HG02678 (cell line): ENCODE measurements around the gene STAC3.

Source experiments
- ATAC-seq: cut with Tn5 transposase; IDR thresholded peaks from one replicate; pipeline ENCODE4 v1.9.1; 2021; ENCODE audit warnings: mild to moderate bottlenecking, moderate library complexity; ENCODE audit not compliant: unreplicated experiment

The STAC3 gene

DNA sequence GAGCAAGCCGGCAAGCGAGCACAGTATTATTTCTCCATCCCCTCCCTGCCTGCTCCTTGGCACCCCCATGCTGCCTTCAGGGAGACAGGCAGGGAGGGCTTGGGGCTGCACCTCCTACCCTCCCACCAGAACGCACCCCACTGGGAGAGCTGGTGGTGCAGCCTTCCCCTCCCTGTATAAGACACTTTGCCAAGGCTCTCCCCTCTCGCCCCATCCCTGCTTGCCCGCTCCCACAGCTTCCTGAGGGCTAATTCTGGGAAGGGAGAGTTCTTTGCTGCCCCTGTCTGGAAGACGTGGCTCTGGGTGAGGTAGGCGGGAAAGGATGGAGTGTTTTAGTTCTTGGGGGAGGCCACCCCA, 38.3 kb downstream of the STAC3 start:
- no peak for ATAC-seq

GRCh38 chr12:57211791-57212700, 38.9 kb downstream of the STAC3 start:
- no peak for ATAC-seq

- no peak for ATAC-seq
Observed at GRCh38 chr12:57210926-57211692, 39.9 kb downstream of the STAC3 start.

DNA sequence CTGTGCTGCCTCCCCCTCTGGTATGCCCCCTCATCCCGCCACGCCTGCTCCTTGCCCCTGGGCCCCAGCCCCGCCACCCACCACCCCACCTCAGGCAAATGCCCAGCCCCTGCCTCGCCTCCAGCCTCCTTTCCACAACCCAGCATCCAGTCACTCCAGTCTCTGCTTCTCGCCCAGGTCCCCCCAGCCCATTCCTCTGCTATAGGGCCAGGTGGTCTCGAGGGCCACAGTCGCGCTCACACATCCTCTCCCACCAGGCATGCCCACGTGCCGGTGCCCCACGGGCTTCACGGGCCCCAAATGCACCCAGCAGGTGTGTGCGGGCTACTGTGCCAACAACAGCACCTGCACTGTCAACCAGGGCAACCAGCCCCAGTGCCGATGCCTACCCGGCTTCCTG, 40.5 kb downstream of the STAC3 start:
- ATAC-seq: no peak

- ATAC-seq: no peak
Observed at GRCh38 chr12:57209916-57210315, 41.1 kb downstream of the STAC3 start.

DNA sequence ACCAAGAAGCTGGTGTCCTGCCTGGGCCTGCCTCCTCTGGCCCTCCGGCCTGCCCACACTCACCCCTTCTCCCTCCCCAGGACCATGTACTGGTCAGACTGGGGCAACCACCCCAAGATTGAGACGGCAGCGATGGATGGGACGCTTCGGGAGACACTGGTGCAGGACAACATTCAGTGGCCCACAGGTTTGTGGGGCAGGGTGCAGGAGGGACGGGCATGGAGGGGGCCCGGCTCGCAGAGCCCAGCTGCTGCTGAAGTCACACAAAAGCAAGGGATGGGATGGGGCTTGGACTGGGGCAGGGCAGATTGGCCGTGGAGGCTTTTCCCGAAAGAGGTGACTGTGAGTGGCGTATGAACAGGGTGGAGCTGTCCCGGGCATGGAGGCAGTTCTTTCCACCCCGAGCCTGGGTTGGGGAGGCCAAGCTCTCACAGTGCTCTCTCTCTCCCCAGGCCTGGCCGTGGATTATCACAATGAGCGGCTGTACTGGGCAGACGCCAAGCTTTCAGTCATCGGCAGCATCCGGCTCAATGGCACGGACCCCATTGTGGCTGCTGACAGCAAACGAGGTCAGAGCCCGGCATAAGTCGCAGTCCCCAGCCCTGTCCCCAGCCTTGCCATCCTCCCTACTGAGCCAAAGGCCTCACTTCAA, 42.2 kb downstream of the STAC3 start:
- no peak for ATAC-seq

DNA sequence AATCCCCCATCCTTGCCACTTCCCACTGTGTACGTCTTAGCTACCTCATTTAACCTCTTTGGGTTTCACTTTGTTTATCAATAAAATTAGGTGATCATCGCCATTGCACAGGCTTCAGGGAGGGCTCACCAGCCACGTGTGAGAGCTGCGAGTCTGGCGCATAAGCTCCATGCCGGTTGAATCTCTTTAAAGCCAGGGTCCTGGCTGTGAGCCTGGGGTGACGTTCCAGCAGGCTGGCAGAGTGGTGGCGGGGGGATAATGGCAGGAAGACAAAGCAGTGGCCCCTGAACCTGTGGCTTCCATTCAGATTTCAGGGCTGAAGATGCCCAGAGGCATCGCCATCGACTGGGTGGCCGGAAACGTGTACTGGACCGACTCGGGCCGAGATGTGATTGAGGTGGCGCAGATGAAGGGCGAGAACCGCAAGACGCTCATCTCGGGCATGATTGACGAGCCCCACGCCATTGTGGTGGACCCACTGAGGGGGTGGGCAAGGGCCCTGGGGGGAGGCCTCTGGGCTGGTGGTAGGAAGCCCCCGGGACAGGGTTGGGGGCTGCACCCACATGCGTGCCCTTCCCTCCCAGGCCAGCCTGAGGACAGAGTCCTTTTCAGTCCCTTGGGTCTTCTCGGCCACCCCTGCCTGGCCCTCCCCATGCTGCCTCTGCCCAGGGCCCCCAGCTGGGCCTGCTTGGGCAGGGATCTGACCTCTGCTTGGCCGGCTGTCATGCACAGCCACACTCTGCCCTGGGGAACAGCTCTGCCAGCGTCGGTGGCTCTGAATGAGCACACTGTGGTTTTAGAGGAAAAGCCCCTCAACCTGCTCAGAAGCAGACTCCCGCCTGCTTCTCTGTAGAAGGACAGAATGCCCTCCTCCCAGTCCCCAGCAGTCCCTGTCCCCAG, 43.0 kb downstream of the STAC3 start:
- ATAC-seq: no peak

DNA sequence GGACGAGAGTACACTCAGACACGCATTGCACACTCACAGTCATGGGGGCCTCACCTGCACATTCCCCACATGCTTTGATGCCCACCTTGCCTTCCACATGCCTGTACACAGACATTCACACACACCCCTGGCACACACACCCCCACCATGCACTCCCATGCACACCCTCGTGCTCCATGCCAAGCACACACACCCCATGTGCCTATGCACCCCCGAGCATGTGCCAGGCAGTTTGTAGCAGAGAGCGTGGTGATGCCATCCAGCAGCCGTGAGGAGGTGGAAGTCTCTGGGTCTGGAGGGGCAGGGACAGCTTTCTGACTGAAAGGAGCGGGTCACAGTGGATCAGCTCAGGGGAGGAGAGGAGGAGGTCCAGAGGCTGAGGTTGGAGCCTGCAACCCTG, 45.1 kb downstream of the STAC3 start:
- no peak for ATAC-seq

DNA sequence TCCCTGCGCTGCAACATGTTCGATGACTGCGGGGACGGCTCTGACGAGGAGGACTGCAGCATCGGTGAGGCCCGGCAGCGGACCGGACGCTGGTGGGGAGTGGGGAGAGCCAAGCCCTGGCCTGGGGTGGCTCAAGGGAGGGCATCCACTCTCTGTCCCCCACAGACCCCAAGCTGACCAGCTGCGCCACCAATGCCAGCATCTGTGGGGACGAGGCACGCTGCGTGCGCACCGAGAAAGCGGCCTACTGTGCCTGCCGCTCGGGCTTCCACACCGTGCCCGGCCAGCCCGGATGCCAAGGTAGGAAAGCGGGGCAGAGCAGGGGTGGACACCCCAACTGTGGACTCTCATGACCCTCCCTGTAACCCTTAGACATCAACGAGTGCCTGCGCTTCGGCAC, 45.8 kb downstream of the STAC3 start:
- no peak for ATAC-seq

DNA sequence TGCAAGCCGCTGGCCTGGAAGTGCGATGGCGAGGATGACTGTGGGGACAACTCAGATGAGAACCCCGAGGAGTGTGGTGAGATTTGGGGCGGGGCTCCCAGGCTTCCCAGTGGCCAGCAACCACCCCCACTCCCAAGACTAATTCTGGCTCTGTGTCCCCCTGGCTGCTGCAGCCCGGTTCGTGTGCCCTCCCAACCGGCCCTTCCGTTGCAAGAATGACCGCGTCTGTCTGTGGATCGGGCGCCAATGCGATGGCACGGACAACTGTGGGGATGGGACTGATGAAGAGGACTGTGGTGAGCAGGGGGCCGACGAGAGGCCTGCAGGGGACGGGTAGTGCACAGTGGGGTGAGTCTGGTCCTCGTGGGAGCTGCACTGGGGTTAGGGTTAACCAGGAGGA, 46.5 kb downstream of the STAC3 start:
- no peak for ATAC-seq

- no peak for ATAC-seq
Observed at GRCh38 chr12:57203791-57204190, 47.2 kb downstream of the STAC3 start.

DNA sequence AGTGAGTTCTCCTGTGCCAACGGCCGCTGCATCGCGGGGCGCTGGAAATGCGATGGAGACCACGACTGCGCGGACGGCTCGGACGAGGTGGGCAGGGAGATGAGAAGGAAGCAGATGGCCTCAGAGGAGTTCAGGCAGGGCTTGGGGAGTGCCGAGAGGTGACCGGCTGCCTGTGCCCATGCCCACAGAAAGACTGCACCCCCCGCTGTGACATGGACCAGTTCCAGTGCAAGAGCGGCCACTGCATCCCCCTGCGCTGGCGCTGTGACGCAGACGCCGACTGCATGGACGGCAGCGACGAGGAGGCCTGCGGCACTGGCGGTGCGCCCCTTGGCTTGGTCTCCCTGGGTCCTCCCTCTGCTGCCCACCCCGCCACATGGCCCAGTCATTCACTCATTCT, 47.8 kb downstream of the STAC3 start:
- ATAC-seq: no peak

GRCh38 chr12:57202321-57202720, 48.7 kb downstream of the STAC3 start:
- no peak for ATAC-seq

DNA sequence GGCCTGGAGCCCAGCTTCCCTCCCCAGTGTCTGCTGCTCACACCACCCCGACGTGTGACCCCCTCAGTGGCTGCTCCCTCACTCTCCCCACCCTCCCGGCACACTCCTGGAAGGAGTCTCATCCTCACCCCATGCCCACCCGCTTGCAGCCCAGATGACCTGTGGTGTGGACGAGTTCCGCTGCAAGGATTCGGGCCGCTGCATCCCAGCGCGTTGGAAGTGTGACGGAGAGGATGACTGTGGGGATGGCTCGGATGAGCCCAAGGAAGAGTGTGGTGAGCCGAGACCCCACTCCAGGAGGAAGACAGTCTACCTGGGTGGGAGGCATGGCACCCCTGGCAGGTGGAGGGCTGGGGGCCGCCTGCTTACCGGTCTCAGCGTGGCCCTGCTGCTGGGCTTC, 49.4 kb downstream of the STAC3 start:
- no peak for ATAC-seq

DNA sequence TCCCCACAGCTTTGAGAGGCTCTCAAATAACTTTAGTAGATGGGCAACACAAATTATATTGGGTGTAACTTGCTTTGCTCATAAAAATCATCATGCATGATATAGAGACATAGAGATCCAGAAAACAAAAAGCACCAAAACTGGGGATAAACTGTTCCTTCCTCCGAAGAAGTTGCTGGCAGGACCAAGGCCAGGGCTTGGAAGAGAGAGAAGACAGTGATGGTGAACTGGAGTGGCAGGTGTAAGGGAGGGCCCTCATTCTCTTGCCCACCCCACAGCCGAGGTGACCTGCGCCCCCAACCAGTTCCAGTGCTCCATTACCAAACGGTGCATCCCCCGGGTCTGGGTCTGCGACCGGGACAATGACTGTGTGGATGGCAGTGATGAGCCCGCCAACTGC, 49.8 kb downstream of the STAC3 start:
- ATAC-seq: no peak

DNA sequence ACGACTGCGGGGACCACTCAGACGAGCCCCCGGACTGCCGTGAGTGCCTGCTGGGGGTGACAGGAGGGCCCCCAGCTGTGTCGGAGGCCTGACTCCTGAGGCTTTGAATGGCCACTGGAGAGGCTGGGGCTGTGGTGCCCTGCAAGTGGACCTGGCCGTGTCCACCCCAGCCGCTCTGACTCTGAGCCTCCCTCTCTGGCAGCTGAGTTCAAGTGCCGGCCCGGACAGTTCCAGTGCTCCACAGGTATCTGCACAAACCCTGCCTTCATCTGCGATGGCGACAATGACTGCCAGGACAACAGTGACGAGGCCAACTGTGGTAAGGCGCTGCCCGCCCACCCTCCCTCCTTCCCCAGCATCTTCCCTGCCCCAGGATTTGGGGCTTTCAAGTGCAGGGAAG, 50.5 kb downstream of the STAC3 start:
- no peak for ATAC-seq

DNA sequence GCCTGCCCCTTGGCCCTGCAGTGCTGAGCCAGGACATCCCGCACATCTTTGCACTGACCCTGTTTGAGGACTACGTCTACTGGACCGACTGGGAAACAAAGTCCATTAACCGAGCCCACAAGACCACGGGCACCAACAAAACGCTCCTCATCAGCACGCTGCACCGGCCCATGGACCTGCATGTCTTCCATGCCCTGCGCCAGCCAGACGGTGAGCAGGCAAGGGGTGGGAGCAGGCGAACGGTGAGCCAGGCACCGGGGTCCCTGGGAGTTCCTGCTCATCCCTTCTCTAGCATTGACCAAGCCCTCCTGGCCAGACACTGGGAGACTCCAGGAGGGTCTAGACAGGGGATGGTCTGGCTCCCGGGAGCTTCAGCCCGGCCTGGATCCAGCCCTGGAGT, 51.8 kb downstream of the STAC3 start:
- no peak for ATAC-seq

DNA sequence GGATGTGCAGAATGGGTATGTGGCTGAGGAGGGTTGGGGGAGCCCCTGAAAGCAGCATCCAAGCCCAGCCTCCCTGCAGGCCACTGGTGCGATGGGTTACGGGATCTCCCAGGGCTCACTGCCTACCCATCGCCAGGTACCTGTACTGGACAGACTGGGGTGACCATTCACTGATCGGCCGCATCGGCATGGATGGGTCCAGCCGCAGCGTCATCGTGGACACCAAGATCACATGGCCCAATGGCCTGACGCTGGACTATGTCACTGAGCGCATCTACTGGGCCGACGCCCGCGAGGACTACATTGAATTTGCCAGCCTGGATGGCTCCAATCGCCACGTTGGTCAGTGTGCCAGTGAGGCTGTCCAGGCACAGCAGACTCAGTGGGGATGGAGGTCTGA, 52.7 kb downstream of the STAC3 start:
- ATAC-seq: no peak

- ATAC-seq: no peak
Observed at GRCh38 chr12:57196956-57197355, 54.0 kb downstream of the STAC3 start.

DNA sequence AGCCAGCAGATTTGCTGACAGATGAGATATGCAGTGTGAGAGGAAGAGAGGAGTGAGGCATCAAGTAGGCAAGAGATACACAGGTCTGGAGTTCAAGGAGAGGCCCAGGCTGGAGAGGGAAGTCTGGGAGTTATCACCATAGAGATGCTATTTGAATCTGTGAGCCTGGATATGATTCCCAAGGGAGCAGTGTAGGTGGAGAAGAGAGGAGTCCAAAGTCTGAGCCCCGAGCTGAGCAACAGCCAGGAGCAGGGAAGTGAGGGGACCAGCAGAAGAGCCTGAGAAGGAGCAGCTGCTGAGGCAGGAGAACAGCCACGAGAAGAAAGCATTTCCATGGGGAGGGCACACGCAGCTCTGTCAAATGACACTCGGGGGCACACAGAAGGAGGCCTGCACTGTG, 54.5 kb downstream of the STAC3 start:
- no peak for ATAC-seq
